NCI-H1417 (cell line): ENCODE data around the gene IGSF5.
"Not testable (repeated sequence)": the region's sequence is repeated elsewhere in the genome, so short reads cannot be mapped to it uniquely, and the experiment has no call there.

Source experiments
- DNase-seq, 3 experiments: peaks; one replicate each; lab custom pipeline; 2025; lab: John Stamatoyannopoulos, UW

The IGSF5 gene

DNA sequence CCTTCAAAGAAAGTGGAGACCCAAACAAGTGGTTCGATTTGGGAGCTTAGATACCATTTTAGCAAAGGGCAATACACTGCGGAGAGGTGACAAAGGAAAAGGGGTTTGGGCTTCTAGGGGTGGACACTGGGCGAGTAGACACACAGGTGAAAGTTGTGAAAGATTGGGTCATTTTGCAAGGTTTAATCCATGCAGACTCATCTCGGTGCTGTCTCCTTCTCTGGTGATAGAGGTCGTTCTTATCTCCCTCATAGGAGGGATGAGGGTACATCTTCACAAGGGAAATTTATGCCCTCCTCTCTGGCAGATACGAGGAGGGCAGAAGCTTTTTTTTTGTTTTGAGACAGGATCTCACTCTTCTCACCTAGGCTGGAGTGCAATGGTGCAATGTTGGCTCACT lies 6.4 kb upstream of the IGSF5 start:
- DNase-seq = no peak

DNA sequence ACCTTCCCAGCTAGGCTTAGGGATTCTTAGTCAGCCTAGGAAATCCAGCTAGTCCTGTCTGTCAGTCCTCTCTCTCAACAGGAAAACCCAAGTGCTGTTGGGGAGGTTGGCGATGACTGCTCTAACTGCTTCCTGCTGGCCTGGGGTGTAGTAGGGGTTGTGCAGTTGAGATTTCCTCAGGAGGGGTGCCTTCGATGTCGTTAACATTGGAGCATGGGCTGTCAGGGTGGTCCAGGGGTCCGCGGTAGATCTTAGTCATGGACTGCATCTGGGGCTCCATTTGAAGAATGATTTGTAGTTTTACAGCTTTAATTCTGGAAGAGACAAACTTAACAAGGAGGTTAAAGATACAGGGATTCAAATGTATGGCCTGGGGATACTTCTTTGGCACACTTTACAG lies 5.5 kb upstream of the IGSF5 start:
- not testable (repeated sequence) for DNase-seq

DNA sequence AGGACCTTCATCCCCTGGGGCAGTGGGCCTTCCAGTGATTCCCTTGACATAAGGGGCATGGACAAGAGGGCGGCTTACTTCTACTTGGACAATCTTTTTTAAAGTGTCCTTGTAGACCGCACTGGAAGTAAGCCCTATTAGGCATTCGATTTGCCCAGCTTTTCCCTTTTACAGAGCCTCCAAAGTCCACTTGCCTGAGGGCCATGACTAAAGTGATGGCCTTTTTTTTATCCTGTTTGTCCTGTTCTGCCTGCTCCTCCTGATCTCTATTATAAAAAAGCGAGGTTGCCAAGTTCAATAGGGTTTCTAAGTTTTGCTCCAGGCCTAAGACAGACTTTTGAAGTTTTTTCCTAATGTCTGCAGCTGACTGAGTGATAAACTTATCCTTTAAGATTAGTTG lies 2.4 kb upstream of the IGSF5 start:
- not testable (repeated sequence) for DNase-seq

DNA sequence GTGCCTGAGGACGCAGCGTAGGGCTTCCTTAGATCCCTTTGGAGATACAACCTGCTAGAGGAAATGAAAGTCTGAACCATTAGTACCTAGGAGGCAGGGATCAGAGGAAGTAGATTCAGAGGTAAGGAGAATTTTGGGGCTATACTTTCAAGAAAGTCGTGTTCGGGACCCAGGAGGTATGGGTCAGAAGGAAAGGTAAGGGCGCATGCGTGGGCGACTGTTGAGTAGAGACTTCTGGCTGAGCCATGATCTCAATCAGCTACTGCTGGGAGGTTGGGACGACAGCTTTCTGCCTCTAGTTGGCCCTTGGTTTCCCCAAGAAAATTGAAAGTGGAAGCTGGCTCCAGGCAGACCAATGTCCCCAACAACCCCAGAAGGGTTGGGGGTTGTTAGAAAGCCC lies 349 bp downstream of the IGSF5 start:
- not testable (repeated sequence) for DNase-seq

DNA sequence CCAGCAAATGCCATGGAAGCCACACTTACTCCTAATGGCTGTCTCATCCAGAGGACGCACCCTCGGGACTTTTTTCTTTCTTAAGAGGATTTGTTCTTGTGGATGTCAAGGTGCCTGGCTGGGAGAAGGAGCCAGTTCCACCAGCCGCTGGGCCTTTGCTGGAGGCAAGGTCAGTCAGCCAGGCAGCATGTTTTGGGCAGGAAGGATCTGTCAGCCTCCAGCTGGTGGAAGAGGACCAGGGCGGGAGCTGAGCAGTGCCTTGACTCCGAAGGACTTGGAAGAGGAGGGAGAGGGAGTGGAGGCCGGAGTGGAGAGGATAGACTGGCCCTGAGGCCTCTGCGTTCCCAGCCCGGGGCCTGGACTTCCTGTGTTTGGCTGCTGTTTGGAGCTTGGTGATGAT lies 5.7 kb downstream of the IGSF5 start:
- no peak for DNase-seq

DNA sequence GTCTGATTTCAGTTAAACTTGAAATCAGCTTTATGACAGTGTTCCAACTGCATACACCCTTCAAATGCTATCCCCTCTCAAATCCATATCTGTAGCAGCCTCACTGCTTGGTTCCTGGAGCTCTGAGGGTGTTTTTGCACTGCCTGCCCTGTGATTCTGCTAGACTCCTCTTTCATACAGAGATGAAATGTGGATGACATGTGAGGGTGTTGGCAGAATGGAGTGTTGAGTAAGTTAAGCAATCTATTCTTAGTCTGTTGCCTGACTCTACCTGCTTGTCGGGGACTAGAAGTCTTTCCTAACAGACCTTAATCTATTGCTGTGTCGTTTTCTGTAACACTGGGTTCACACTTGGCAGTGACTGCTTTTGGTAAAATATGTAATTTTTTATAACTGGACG lies 9.8 kb downstream of the IGSF5 start:
- no peak for DNase-seq

DNA sequence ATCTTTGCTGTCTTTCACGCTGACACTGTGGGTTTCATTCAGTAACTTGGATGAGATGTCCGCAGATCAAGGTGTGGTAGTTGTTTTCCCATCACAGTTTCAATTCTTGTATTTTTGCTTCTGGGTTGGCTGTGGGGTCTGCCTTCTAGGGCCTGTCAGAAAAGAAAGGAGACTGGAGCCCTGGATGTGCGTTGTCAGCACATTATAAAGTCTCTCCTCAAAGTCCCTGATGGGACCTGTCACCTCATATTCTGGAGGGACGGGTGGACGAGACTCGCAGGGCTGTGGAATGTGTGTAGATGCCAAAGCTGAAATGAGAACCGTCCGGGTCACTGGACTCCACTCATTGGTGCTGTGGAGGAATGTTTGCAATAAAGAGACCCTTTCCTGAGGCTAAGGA lies 11.3 kb downstream of the IGSF5 start:
- no peak for DNase-seq

DNA sequence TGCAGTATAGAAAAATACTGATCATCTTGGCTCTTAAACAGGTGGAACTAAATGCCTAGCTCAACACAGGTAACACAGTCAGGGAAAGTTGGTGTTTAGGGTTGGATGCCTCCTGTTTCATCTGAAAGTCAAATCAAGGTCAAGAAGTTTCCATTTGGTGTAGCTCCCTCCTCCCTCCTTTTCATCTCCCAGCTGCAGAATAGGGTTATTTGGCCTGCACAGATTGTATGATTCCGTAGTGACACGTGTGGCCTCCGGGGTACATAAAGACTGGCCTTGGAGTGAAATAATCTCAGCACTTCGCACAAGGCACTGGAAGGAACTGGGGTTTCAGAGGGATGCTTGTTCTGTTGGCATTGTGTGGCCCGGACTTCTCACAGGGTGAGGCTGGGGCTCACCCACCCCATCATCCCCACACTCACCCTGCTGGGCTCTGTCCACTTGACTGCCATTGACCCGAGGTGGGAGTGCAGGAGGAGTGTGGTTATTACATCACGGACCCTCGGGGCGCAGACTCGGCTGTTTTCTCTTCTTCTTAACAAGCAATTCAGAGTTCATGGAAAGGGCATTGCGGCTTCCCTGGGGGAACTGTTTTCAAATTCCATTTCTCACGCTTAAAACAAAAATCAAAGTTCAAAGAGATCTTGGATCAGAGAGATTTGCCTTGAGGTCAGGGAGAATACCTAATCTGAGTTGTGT lies 18.4 kb downstream of the IGSF5 start:
- no peak for DNase-seq

DNA sequence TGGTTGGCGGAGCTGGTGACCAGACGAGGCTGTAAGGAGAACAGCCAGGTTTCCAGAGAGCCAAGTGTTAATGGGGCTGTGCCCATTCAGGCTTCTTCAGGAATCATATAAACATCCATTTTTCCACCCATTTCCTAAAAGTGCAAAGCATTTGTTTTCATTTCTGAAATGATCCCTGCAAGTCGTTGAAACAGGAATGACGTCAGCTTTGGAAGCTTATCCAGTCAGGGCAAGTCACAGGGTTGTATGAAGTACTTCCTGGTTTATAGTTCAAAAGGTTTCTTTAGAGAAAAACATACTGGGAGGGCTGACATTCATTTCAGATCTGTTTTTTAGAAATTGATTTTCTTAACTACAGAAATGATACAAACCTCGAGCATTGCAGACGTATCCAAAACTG lies 29.2 kb downstream of the IGSF5 start:
- peak in 1 of 3 experiments; percentile 23 for DNase-seq

DNA sequence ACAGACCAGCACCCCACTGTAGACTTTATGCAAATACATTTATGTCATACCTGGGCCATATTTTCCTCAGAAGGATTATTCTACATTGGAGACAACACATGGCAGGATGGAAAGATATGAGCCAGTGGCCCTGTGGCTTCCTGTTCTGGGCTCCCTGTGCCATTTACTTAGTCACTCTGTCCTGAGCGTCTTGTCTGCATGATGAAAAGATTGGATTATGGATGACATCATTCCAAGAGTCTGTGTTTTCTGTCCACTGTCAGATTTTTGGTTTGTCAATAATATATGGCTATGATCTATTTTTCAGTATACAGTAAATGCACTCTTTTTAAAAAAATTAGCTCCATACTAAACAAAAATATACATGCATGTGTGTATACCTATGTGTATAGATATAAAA lies 30.8 kb downstream of the IGSF5 start:
- DNase-seq = no peak

DNA sequence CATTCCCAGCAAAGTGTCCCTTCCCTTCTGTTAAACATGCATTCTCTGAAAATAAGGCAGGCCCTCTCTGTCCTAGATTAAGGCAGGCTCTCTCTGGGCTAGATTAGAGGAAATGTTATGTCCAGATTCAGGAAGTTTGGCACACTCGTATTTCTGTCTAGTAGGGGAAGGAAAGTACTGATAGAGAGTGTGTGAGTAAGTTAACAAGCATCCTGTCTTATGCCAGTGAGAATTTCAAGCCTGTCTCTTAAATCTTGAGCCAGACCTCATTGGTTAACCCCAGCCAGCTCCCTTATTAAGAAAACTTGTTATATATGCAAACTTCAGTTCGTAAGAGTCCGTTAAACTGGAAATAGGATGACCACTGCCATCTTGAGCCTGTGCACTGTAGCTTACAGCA lies 31.6 kb downstream of the IGSF5 start:
- no peak for DNase-seq

DNA sequence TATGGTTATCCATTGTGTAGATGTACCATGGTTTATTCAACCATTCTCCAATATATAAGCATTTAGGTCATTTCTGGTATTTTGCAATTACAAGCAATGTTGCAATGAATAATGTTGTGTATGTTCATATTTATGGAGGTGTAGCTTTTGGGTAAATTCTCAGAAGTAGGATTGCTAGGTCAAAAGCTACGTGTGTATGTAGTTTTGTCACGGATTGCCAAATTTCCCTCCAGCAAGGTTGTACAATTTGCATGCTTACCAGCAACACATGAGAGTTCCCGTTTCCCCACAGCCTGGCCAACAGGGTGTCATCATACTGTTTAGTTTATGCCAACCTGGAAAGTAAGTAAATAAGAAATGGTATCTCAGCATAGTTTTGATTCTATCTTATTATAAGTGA lies 36.3 kb downstream of the IGSF5 start:
- no peak for DNase-seq

DNA sequence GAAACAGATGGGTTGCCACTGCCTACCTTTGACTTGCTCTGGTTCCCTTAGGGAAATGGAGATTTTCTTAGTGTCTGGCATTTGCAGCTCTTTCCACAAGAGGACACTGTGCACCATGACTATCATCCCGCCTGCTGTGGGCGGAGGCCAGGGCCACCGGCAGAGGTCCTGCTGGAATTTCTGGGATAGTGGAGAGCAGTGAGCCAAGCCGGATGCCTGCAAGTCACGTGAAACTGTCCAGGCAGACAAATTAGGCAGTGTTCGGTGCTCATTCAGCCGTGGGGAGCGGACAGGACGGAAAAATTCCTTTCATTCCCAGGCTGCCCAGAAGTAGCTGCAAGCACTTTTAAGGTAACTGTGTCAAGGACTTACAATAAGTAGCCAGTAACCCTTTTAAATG lies 43.4 kb downstream of the IGSF5 start:
- peak; percentile 5 to 71 (median 68) for DNase-seq

DNA sequence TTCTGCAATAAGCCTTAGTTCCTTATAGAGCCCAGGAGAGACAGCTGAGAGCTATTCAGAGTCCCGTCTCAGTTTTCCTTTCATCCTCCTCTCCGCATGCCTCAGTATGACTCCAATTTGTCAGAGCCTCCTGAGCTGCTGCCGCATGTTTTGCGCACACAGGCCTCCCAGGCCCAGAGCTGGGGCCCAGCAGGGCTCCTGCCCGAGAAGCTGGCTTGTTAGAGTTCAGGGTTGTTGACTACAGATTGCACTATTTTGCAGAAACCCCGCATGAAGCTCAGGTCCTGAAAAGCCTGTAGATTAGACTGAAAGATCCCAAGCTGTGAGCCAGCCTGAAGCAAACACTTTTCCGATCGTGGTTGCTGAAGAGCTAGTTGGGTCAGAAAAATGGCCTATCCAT lies 51.5 kb downstream of the IGSF5 start:
- no peak for DNase-seq

DNA sequence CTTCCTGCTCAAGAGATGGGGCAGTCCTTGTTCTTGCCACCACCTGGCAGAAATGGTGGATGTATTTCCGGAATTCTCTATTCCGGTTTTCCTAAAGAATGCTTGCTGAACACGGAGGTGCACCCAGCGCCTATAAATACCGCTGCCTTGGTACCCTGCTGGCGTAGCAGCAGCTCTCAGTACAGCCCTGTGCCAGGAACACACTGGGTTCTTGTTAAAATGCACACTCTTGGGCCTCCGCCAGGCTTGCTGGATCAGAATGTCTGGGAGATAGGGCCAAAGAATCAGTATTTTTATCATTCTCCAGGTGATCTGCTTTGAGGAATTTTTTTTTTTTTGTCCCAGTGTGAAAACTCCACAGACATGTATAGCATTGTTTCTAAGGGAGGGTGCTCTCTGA lies 54.2 kb downstream of the IGSF5 start:
- DNase-seq = no peak

DNA sequence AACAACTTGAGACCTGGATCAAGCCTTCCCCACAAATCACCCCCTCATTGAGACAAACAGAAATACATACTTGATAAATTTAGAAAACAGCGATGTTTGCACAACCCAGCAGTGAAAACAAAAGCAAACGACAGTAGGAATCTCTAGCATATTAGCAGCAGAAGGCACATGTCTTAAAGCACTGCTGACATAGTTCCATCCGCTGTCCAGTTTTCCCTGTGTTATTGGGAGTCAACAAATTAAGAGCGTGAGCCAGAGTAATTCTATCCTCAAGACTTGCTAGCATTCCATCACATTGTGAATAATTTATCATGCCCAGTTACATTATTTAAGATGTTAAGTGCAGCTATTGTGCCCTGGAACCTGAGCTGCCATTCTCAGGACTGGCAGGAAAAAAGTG lies 55.3 kb downstream of the IGSF5 start:
- no peak for DNase-seq

DNA sequence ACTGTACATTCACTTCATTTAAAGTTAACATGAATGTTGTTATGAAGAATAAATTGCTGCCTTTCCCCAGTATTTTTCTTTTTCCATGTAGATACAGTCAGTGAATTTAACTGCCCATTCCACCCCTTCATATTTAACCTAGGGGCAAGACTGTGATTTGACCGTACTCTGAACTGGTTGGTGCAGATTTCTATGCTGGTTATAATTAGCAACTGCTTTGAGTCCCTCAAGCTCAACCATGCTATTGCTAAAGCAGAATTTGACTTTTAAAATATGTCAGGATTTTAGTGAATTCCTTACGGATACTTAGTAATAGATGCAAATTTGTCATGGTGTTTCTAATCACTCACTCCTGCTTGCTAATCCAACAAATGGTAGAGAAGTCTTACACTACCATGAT lies 57.2 kb downstream of the IGSF5 start:
- no peak for DNase-seq

DNA sequence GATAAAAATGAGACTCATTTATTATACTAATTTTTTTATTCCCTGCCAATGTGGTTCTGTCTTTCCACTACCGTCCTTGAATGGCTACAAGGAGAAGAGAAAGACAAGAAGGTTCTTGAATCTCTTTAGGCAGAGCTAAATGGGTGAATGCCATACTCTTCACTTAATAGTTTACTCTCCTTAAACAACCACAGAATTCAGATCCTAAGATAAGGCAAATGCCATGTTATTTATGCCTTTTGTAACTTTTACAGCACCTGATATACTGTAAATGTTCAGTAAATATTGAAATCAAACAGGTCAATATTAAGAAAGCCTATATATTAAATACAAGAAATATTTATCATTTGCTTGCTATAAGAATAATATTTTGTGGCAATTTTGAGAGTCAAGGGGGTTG lies 58.4 kb downstream of the IGSF5 start:
- DNase-seq = no peak

DNA sequence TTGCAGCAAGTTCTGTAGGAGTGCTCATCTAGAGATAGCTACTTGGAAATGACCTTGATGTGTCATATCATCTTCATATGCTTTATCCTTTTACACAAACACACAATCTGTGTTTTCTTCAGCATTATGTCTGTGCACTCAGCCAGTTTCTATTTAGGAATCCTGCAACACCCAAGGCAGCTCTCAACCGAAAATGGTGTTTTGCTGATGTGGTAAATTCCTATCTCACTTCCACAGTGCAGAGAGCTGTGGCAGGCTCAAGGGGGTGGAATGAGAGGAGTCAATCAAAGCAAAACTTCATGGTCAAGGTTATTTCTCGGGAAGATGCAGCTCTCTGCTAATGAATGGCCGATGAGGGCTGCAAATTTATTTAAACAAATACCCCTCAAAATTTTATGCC lies 59.3 kb downstream of the IGSF5 start:
- DNase-seq = no peak

DNA sequence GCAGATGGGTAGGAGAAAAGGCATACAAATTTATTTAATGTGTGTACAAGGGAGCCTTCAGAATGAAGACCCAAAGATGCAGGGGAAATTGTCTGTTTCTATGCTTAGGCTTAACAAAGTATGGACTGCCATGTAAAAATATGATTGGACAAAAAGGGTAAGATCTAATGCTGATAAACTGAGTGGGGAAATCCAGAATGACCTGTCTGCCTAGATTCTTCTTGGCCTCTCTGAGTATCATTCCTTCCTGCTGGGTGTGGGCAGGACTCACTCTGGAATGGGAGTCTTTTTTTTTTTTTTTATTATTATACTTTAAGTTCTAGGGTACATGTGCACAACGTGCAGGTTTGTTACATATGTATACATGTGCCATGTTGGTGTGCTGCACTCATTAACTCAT lies 61.0 kb downstream of the IGSF5 start:
- DNase-seq = no peak

DNA sequence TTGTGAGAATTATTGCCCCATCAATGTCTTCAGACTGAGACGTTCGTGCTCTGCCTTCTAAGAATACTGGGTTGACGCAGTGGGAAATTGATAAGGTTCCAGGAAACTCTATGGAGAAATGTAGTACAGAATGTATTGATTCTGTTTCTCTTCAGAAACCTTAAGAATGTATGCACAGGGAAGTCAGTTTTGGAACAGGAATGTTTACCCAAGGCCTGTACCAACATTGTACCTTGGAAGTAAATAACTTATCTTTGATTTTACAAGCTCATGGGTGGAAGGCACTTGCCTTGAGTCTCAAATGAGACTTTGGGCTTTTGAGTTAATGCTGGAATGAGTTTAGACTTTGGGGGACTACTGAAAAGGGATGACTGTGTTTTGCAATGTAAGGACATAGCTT lies 62.8 kb downstream of the IGSF5 start:
- DNase-seq = no peak

DNA sequence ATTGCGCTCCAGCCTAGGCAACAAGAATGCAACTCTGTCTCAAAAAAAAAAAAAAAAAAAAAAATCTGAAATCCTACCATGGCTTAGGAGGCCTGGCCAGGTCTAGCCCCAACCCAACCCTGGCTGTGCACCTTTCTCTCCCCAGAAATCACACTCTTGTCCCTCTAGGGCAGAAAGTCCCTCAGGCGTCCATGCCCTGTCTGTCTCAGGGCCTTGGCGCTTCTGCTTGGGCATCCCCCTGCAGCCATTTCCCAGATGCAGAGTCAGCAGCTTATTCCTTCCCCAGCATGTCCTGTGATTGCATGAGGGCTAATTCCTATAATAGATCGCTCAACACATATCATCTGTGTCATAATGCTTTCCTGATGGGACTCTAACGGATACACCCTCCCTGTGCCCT lies 65.0 kb downstream of the IGSF5 start:
- no peak for DNase-seq

DNA sequence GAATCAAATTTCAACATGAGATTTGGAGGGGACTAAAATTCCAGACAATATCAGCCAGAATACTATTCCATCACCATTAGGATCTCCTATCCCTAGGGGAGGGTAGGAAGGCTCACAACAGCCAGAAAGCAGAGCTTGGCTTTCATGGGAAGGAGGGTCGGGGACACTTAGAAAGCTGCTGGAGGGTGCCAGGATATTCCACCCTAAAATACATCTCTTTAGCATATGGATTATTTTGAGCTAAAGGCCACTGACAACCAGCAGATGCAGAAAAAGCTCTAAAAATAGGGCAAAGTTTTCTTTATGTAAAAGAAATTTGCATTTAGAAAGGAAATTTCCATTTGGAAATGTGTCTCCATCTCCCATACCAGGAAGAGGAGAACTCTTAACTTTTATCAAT lies 68.0 kb downstream of the IGSF5 start:
- DNase-seq = no peak

DNA sequence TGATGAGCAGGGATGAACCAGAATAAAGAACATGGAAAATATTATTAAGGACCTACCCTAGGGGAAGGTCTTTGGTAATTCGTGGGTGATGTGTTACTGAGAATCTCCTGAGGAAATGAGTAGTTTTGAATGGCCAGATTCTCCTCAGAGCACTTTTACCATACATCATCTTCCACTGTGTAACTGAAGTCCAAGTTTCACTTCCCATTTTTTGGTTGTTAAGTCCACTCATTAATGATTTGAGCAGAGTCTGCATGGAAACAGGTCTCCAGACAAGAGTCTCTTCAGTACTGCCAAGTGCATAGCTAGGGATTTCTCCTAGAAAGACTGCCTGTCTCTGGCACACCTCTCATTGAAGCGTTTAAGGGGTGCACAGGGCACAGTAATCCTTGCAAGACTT lies 73.6 kb downstream of the IGSF5 start:
- DNase-seq = no peak

DNA sequence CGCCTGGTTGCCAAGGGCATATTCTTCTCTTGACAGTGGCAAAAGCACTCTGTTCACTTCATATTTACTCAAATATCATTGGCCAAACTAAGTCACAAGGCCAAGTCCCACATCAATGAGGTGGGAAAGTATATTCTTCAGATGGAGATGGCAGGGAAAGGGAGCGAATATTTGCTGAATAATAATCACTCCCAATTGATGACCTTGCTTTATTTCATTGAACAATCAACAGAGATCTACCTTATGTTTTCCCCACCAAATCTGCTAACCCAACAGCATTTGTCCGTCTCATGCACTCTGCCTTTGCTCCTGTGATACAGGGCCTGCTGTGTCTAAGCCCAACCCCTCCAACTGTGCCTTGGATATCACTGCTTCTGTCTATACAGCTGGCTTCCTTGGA lies 77.1 kb downstream of the IGSF5 start:
- no peak for DNase-seq
